Mesendoderm (in vitro differentiated cells): ENCODE data around the gene ZBTB34.

ENCODE experiments used
- DNase-seq: peaks from one replicate; pipeline ENCODE4 v3.0.0; 2013
- H2AK5ac ChIP-seq: 2 replicates; pipeline ENCODE4 v1.6.1; 2013; ENCODE audit warnings: low read length, inconsistent platforms
- H2BK120ac ChIP-seq: 2 replicates; pipeline ENCODE4 v1.6.1; 2013; ENCODE audit warnings: low read depth, mild to moderate bottlenecking, low read length, moderate library complexity, mixed read lengths
- H2BK15ac ChIP-seq: replicated peaks from 2 replicates; pipeline ENCODE4 v1.6.1; 2013; ENCODE audit warnings: low read depth, mild to moderate bottlenecking, moderate library complexity
- H2BK5ac ChIP-seq: 2 replicates; pipeline ENCODE4 v1.6.1; 2013; ENCODE audit warnings: low read length, inconsistent platforms
- H3K18ac ChIP-seq: 2 replicates; pipeline ENCODE4 v1.6.1; 2013; ENCODE audit warnings: mild to moderate bottlenecking, low read length, mixed read lengths
- H3K23ac ChIP-seq: one replicate; pipeline ENCODE4 v1.6.1; 2013; ENCODE audit warnings: low read length
- H3K27ac ChIP-seq: 2 replicates; pipeline ENCODE4 v1.5.1; 2013; ENCODE audit warnings: low read depth, mild to moderate bottlenecking, inconsistent platforms, low read length, moderate library complexity
- H3K27me3 ChIP-seq: 2 replicates; pipeline ENCODE4 v1.6.1; 2013; ENCODE audit warnings: low read length, control low read depth, mild to moderate bottlenecking, inconsistent platforms; ENCODE audit not compliant: insufficient read depth, poor library complexity
- H3K36me3 ChIP-seq: 2 replicates; pipeline ENCODE4 v1.6.1; 2013; ENCODE audit warnings: low read length, inconsistent platforms; ENCODE audit not compliant: control insufficient read depth, insufficient read depth
- H3K4ac ChIP-seq: one replicate; pipeline ENCODE4 v1.6.1; 2013; ENCODE audit warnings: low read depth, mild to moderate bottlenecking, low read length, moderate library complexity
- H3K4me1 ChIP-seq: 2 replicates; pipeline ENCODE4 v1.6.1; 2013; ENCODE audit warnings: low read depth, low read length, inconsistent platforms; ENCODE audit not compliant: control insufficient read depth
- H3K4me2 ChIP-seq: 2 replicates; pipeline ENCODE4 v1.6.1; 2013; ENCODE audit warnings: low read length
- H3K4me3 ChIP-seq: 2 replicates; pipeline ENCODE4 v1.5.1; 2013; ENCODE audit warnings: mild to moderate bottlenecking, low read length
- H3K56ac ChIP-seq: one replicate; pipeline ENCODE4 v1.6.1; 2013; ENCODE audit warnings: low read length
- H3K79me1 ChIP-seq: 2 replicates; pipeline ENCODE4 v1.6.1; 2013; ENCODE audit warnings: low read length, inconsistent platforms
- H3K79me2 ChIP-seq: 2 replicates; pipeline ENCODE4 v1.6.1; 2013; ENCODE audit warnings: mild to moderate bottlenecking, low read length; ENCODE audit not compliant: control insufficient read depth, insufficient read depth
- H3K9ac ChIP-seq: 2 replicates; pipeline ENCODE4 v1.6.1; 2013; ENCODE audit warnings: low read length, inconsistent platforms
- H4K5ac ChIP-seq: one replicate; pipeline ENCODE4 v1.6.1; 2013; ENCODE audit warnings: low read length
- H4K8ac ChIP-seq: one replicate; pipeline ENCODE4 v1.6.1; 2013; ENCODE audit warnings: low read depth, mild to moderate bottlenecking, control low read depth, low read length, moderate library complexity
- WGBS: extraction: QIAGEN DNeasy Blood & Tissue Kit; methylation state at CpG from one replicate; pipeline ENCODE4 v1.1.7; 2013; ENCODE audit warnings: low lambda C conversion rate, missing lambda C conversion rate; ENCODE audit not compliant: insufficient coverage; ENCODE audit errors: extremely low coverage; 5-methylcytosine and 5-hydroxymethylcytosine counted together

The ZBTB34 gene

GRCh38 chr9:126886034-126886822 lies 25.8 kb downstream of the ZBTB34 start:
- H3K4me3 ChIP-seq: no peak overlapping the region
- no peak overlapping the region for H3K56ac ChIP-seq
- no peak overlapping the region for H2BK5ac ChIP-seq
- H3K4ac ChIP-seq: no peak overlapping the region
- H3K18ac ChIP-seq: no peak overlapping the region
- no peaks in the 10 kb centered on the region for H3K79me2 ChIP-seq
- peak; percentile 24 for DNase-seq
- H3K79me1 ChIP-seq: peaks cover 2% of the 10 kb centered on the region
- no peaks in the 10 kb centered on the region for H3K4me1 ChIP-seq
- no peak overlapping the region for H4K5ac ChIP-seq
- no CpG with 5 or more reads among the region's 23 CpGs for WGBS
- no peak overlapping the region for H2BK120ac ChIP-seq
- no peak overlapping the region for H2BK15ac ChIP-seq
- H3K23ac ChIP-seq: no peak overlapping the region
- no peak overlapping the region for H2AK5ac ChIP-seq
- H3K9ac ChIP-seq: no peak overlapping the region
- no peak overlapping the region for H3K4me2 ChIP-seq
- H3K27ac ChIP-seq: no peak overlapping the region
- H3K27me3 ChIP-seq: no peaks in the 10 kb centered on the region
- no peak overlapping the region for H4K8ac ChIP-seq
- no peaks in the 10 kb centered on the region for H3K36me3 ChIP-seq

GRCh38 chr9:126886897-126887296 lies 26.5 kb downstream of the ZBTB34 start:
- Histone ChIP-seq H2BK15ac (no peak overlapping the region), H4K8ac (no peak overlapping the region), H3K4me2 (no peak overlapping the region), H3K27ac (no peak overlapping the region), H4K5ac (no peak overlapping the region), H3K9ac (no peak overlapping the region), H3K4me1 (no peaks in the 10 kb centered on the region), H2BK5ac (no peak overlapping the region), H3K18ac (no peak overlapping the region), H3K4me3 (no peak overlapping the region), H3K36me3 (no peaks in the 10 kb centered on the region), H3K79me1 (peaks cover 2% of the 10 kb centered on the region), H3K4ac (no peak overlapping the region), H3K56ac (no peak overlapping the region), H2AK5ac (no peak overlapping the region), H2BK120ac (no peak overlapping the region), H3K79me2 (no peaks in the 10 kb centered on the region), H3K27me3 (no peaks in the 10 kb centered on the region), H3K23ac (no peak overlapping the region)
- no CpG with 5 or more reads among the region's 10 CpGs for WGBS
- no peak for DNase-seq

GRCh38 chr9:126891676-126892075 lies 31.2 kb downstream of the ZBTB34 start:
- H3K9ac ChIP-seq: no peak overlapping the region
- H2BK120ac ChIP-seq: no peak overlapping the region
- H3K79me1 ChIP-seq: no peaks in the 10 kb centered on the region
- no peak overlapping the region for H3K56ac ChIP-seq
- no peak for DNase-seq
- no peaks in the 10 kb centered on the region for H3K27me3 ChIP-seq
- H3K4ac ChIP-seq: no peak overlapping the region
- no peak overlapping the region for H3K27ac ChIP-seq
- no peak overlapping the region for H3K4me3 ChIP-seq
- no peaks in the 10 kb centered on the region for H3K4me1 ChIP-seq
- no peak overlapping the region for H3K18ac ChIP-seq
- no peaks in the 10 kb centered on the region for H3K36me3 ChIP-seq
- H3K23ac ChIP-seq: no peak overlapping the region
- H4K8ac ChIP-seq: no peak overlapping the region
- WGBS: no CpG with 5 or more reads among the region's 3 CpGs
- H3K4me2 ChIP-seq: no peak overlapping the region
- no peak overlapping the region for H4K5ac ChIP-seq
- no peak overlapping the region for H2BK15ac ChIP-seq
- H3K79me2 ChIP-seq: no peaks in the 10 kb centered on the region
- no peak overlapping the region for H2AK5ac ChIP-seq
- H2BK5ac ChIP-seq: no peak overlapping the region

- H4K8ac ChIP-seq: no peak overlapping the region
- H3K9ac ChIP-seq: no peak overlapping the region
- H3K4ac ChIP-seq: no peak overlapping the region
- H2AK5ac ChIP-seq: no peak overlapping the region
- no peak overlapping the region for H4K5ac ChIP-seq
- H2BK120ac ChIP-seq: no peak overlapping the region
- H3K79me1 ChIP-seq: no peaks in the 10 kb centered on the region
- H3K23ac ChIP-seq: no peak overlapping the region
- no peaks in the 10 kb centered on the region for H3K4me1 ChIP-seq
- no CpG with 5 or more reads among the region's 5 CpGs for WGBS
- H3K36me3 ChIP-seq: no peaks in the 10 kb centered on the region
- no peak overlapping the region for H3K4me3 ChIP-seq
- no peak overlapping the region for H3K56ac ChIP-seq
- no peak overlapping the region for H2BK15ac ChIP-seq
- H2BK5ac ChIP-seq: no peak overlapping the region
- no peaks in the 10 kb centered on the region for H3K79me2 ChIP-seq
- no peak overlapping the region for H3K4me2 ChIP-seq
- no peak overlapping the region for H3K27ac ChIP-seq
- H3K18ac ChIP-seq: no peak overlapping the region
- no peak for DNase-seq
- no peaks in the 10 kb centered on the region for H3K27me3 ChIP-seq
Observed at GRCh38 chr9:126893079-126893478, 32.6 kb downstream of the ZBTB34 start.

- no peak overlapping the region for H3K56ac ChIP-seq
- no peaks in the 10 kb centered on the region for H3K79me1 ChIP-seq
- H3K36me3 ChIP-seq: no peaks in the 10 kb centered on the region
- WGBS: no CpG with 5 or more reads among the region's 4 CpGs
- H3K4ac ChIP-seq: no peak overlapping the region
- H3K9ac ChIP-seq: no peak overlapping the region
- no peak overlapping the region for H2BK120ac ChIP-seq
- no peak overlapping the region for H3K4me3 ChIP-seq
- H3K27me3 ChIP-seq: no peaks in the 10 kb centered on the region
- no peak overlapping the region for H3K27ac ChIP-seq
- peak; percentile 27 for DNase-seq
- H2AK5ac ChIP-seq: no peak overlapping the region
- H3K79me2 ChIP-seq: no peaks in the 10 kb centered on the region
- no peak overlapping the region for H4K5ac ChIP-seq
- H3K4me1 ChIP-seq: no peaks in the 10 kb centered on the region
- H2BK5ac ChIP-seq: no peak overlapping the region
- H3K4me2 ChIP-seq: no peak overlapping the region
- no peak overlapping the region for H3K18ac ChIP-seq
- no peak overlapping the region for H4K8ac ChIP-seq
- H2BK15ac ChIP-seq: no peak overlapping the region
- no peak overlapping the region for H3K23ac ChIP-seq
Observed at GRCh38 chr9:126894052-126894603, 33.7 kb downstream of the ZBTB34 start.
